ENCODE data around the gene PLA2G10. TPM values are rescaled to one million over a fixed set of nuclear protein-coding genes. Genes with fewer than 3 reads are reported as not detected.

Gene PLA2G10
- total RNA-seq, 1 experiment from 2014 or later: 0.42 TPM

GRCh38 chr16:14669776-14670175, 24.3 kb downstream of the PLA2G10 start:
- Mint-ChIP-seq H3K27me3 (ENCODE audit: low read depth) (no peaks in the 10 kb centered on the region), H3K4me3 (no peak overlapping the region), H3K36me3 (peaks cover 40% of the 10 kb centered on the region), H3K9me3 (no peaks in the 10 kb centered on the region), H3K27ac (no peak overlapping the region), H3K4me1 (no peaks in the 10 kb centered on the region)
- POLR2A ChIA-PET: no interaction called here
- ATAC-seq (peak; percentile 38), DNase-seq (ENCODE audit: low spot score) (no peak)
- CTCF ChIA-PET: no interaction called here
- TF ChIP-seq TP53 (CRISPR knock-in tag; IDR thresholded peaks at IDR 0.05) (no peak), TEAD4 (CRISPR knock-in tag; IDR thresholded peaks at IDR 0.05) (no peak), ZNF121 (CRISPR knock-in tag; IDR thresholded peaks at IDR 0.05) (no peak), JAZF1 (CRISPR knock-in tag; IDR thresholded peaks at IDR 0.05) (no peak), MAX (CRISPR knock-in tag; IDR thresholded peaks at IDR 0.05) (no peak)
- TF ChIP-seq, protein P1, sequence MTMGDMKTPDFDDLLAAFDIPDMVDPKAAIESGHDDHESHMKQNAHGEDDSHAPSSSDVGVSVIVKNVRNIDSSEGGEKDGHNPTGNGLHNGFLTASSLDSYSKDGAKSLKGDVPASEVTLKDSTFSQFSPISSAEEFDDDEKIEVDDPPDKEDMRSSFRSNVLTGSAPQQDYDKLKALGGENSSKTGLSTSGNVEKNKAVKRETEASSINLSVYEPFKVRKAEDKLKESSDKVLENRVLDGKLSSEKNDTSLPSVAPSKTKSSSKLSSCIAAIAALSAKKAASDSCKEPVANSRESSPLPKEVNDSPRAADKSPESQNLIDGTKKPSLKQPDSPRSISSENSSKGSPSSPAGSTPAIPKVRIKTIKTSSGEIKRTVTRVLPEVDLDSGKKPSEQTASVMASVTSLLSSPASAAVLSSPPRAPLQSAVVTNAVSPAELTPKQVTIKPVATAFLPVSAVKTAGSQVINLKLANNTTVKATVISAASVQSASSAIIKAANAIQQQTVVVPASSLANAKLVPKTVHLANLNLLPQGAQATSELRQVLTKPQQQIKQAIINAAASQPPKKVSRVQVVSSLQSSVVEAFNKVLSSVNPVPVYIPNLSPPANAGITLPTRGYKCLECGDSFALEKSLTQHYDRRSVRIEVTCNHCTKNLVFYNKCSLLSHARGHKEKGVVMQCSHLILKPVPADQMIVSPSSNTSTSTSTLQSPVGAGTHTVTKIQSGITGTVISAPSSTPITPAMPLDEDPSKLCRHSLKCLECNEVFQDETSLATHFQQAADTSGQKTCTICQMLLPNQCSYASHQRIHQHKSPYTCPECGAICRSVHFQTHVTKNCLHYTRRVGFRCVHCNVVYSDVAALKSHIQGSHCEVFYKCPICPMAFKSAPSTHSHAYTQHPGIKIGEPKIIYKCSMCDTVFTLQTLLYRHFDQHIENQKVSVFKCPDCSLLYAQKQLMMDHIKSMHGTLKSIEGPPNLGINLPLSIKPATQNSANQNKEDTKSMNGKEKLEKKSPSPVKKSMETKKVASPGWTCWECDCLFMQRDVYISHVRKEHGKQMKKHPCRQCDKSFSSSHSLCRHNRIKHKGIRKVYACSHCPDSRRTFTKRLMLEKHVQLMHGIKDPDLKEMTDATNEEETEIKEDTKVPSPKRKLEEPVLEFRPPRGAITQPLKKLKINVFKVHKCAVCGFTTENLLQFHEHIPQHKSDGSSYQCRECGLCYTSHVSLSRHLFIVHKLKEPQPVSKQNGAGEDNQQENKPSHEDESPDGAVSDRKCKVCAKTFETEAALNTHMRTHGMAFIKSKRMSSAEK (CRISPR knock-in tag; IDR thresholded peaks at IDR 0.05; ENCODE audit: borderline replicate concordance): no peak
- TF ChIP-seq, protein P2, sequence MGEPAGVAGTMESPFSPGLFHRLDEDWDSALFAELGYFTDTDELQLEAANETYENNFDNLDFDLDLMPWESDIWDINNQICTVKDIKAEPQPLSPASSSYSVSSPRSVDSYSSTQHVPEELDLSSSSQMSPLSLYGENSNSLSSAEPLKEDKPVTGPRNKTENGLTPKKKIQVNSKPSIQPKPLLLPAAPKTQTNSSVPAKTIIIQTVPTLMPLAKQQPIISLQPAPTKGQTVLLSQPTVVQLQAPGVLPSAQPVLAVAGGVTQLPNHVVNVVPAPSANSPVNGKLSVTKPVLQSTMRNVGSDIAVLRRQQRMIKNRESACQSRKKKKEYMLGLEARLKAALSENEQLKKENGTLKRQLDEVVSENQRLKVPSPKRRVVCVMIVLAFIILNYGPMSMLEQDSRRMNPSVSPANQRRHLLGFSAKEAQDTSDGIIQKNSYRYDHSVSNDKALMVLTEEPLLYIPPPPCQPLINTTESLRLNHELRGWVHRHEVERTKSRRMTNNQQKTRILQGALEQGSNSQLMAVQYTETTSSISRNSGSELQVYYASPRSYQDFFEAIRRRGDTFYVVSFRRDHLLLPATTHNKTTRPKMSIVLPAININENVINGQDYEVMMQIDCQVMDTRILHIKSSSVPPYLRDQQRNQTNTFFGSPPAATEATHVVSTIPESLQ (CRISPR knock-in tag; IDR thresholded peaks at IDR 0.05): no peak

DNA sequence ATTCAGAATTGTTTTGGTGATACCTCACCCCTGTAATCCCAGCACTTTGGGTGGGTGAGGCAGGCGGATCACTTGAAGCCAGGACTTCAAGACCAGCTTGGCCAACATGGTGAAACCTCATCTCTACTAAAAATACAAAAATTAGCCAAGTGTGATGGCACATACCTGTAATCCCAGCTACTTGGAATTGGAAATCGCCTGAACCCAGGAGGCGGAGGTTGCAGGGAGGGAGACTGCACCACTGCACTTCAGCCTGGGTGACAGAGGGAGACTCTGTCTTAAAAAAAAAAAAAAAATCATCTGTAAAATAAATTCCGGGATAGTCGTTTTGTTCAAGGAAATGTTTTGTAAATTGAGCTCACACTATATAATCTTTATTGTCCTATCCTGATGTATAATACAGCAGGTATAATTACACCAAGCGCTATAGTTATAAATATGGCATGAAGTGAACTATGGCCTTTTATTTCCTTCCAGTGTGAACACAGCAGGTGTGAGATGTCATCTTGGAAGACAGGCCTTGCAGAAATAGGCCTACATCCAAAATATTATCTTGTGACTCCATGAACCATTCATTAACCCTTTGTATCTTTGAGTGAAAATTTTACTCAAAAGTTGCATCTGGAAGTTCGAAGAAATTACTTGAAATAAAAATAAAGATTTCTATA, 25.4 kb downstream of the PLA2G10 start:
- ChIA-PET POLR2A (no interaction called here), CTCF (no interaction called here)
- no peaks in the 10 kb centered on the region for H3K9me3 Mint-ChIP-seq
- ATAC-seq: no peak
- H3K27ac Mint-ChIP-seq: no peak overlapping the region
- peaks cover 51% of the 10 kb centered on the region for H3K36me3 Mint-ChIP-seq
- H3K4me1 Mint-ChIP-seq: no peaks in the 10 kb centered on the region
- TF ChIP-seq, protein P3, sequence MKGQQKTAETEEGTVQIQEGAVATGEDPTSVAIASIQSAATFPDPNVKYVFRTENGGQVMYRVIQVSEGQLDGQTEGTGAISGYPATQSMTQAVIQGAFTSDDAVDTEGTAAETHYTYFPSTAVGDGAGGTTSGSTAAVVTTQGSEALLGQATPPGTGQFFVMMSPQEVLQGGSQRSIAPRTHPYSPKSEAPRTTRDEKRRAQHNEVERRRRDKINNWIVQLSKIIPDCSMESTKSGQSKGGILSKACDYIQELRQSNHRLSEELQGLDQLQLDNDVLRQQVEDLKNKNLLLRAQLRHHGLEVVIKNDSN (CRISPR knock-in tag; IDR thresholded peaks at IDR 0.05): no peak
- TF ChIP-seq ERG (CRISPR knock-in tag; IDR thresholded peaks at IDR 0.05) (no peak), KAT7 (CRISPR knock-in tag; IDR thresholded peaks at IDR 0.05; ENCODE audit: borderline replicate concordance) (no peak), CBFB (CRISPR knock-in tag; IDR thresholded peaks at IDR 0.05; ENCODE audit: low read depth) (no peak), ZNF671 (CRISPR knock-in tag; IDR thresholded peaks at IDR 0.05) (no peak), ZNF232 (CRISPR knock-in tag; IDR thresholded peaks at IDR 0.05) (no peak), AR (CRISPR knock-in tag; IDR thresholded peaks at IDR 0.05) (no peak), GTF2I (CRISPR knock-in tag; conservative IDR thresholded peaks at IDR 0.05) (no peak), HMGXB4 (CRISPR knock-in tag; IDR thresholded peaks at IDR 0.05) (no peak), JAZF1 (CRISPR knock-in tag; IDR thresholded peaks at IDR 0.05) (no peak), HMGA2 (CRISPR knock-in tag; IDR thresholded peaks at IDR 0.05) (no peak), CREM (CRISPR knock-in tag; IDR thresholded peaks at IDR 0.05) (no peak), OVOL2 (CRISPR knock-in tag; IDR thresholded peaks at IDR 0.05; ENCODE audit: borderline replicate concordance) (no peak), TCF7 (CRISPR knock-in tag; IDR thresholded peaks at IDR 0.05; ENCODE audit: low read depth) (no peak)
- TF ChIP-seq, protein P4, sequence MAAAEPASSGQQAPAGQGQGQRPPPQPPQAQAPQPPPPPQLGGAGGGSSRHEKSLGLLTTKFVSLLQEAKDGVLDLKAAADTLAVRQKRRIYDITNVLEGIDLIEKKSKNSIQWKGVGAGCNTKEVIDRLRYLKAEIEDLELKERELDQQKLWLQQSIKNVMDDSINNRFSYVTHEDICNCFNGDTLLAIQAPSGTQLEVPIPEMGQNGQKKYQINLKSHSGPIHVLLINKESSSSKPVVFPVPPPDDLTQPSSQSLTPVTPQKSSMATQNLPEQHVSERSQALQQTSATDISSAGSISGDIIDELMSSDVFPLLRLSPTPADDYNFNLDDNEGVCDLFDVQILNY (CRISPR knock-in tag; IDR thresholded peaks at IDR 0.05): no peak
- no peaks in the 10 kb centered on the region for H3K27me3 Mint-ChIP-seq (ENCODE audit: low read depth)
- DNase-seq (ENCODE audit: low spot score): no peak
- no peak overlapping the region for H3K4me3 Mint-ChIP-seq
